HG03457 (cell line): ENCODE measurements around the gene LAMA2.
A peak's percentile ranks its signal among the peaks of the same experiment; 100 is the strongest.

ENCODE experiments used
- ATAC-seq: cut with Tn5 transposase; IDR thresholded peaks from one replicate; pipeline ENCODE4 v1.9.1; 2021; ENCODE audit warnings: moderate number of reproducible peaks; ENCODE audit not compliant: unreplicated experiment

LAMA2 gene

DNA sequence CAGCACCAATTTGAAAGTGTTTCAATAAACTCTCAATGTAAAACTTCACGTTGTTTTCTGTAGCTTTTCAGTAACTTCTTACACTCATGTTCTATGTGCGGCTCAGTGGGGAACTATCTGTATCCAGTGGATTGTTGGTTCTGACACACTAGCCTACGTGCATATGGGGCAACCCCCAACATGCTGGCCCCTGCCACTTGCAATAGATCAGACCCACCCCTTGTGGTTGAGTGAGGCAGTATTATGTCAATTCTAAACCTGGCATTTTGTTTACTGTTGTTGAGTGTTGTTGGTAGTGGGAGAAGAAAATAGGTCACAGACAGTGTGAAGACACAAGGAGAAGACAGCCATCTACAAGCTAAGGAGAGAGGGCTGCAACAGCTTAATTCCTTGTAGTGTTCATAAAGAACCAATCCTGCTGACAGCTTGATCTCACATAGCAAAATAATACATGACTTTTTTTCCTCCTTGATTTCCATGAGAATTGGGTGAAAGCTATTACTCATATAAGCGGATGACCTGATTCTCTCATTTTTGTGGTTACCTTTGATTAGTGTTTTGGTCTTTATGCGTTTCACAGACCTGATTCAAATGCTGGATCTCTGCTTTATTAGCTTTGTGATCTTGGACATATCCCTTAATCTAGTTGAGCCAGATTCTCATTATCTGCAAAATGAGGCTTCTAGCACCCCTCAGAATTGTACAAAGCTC, 320.4 kb downstream of the LAMA2 start:
- ATAC-seq, result no peak

DNA sequence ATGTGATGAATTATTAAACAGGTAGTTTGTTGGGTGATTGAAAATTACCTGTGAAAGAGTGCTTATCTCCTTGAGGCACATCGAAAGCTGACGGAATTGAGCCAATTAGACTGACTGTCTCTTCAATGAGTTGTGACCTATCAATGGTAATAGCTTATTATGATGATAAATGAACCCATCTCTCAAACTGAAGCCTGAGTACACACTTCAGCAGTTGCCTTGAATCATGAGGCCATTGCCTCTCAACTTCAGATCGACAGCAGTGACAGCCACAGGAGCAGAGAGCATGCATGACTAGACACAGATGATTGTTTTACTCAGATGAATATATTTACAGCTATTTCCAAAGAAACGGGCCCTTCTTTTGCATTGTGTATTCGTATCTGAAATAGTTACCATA, 323.9 kb downstream of the LAMA2 start:
- no peak for ATAC-seq

DNA sequence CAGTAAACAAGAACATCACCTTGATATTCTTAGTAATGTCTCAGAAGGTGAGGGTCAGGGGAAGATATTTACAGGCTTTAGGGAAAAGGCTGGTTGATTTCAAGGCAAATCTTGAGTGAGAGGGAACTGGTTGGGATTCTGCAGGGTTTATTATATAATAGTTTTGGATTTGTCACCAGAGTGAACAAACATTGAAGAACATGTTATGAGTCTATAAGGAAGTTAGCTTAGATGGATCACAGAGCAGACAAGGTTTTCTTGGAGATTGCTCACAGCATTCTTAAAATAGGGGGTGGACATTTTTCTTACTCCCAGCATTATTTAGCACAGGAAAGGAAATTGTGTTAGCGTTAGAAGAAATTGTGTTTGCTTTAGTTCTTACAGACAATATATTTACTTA, 324.9 kb downstream of the LAMA2 start:
- no peak for ATAC-seq

DNA sequence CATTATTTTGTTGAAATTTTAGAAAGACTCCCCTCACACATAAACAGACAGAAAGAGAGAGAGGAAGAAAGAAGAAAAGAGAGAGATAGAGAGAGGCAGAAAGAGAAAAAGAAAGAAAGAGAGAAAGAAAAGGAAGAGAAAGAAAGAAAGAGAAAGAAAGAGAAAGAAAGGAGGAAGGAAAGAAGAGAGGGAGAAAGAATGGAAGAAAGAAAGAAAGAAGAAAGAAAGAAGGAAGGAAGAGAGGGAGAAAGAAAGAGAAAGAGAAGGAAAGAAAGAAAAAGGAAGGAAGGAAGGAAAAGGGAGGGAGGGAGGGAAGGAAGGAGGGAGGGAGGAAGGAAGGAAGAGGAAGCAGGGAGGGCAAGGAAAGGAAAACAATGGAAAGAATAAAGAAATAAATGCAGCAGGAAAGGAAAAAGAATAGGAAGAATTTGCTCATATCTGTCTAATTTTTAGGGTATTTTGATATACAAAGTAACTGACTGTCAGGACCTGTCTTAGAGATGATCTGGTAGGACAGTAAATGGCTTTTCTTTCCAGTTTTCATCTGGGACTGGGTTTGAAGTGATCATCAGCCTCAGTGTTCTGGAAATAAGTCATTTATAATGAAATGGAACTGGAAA, 325.6 kb downstream of the LAMA2 start:
- ATAC-seq, result no peak

DNA sequence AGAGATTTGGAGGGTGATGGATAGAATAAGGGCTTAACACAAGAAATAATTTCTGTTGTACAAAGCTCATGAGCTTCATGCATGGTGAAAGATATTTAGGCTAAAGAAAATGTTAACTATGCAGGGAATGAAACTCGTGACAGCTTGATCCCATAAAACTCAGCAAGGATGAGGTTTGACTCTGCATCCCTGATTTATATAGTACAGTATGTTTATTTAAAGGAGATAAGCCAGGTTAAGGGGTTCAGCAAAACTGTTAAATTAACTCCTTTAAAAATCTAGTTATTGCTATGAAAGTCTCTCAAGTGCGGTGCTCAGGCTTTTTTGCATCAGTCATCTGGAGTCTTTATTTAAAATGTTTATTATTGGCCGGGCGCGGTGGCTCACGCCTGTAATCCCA, 326.4 kb downstream of the LAMA2 start:
- no peak for ATAC-seq

DNA sequence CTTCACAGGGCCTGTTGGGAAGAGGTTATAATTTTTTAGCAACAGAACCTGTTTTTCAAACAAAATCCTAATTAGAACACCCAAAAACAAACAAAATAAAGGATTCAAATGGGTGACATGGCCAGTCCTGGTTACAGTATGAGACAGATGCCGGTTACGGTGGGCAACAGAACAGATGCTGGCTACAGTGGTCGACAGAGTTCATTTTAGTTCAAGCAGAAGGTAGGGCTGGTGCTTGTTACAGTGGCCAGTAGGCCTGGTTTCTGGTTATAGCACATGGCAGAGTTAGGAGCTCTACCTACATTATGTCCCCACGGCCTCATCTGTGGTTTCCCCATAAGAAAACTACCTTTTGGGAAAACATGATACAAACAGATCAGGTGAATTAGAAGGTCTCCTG, 327.7 kb downstream of the LAMA2 start:
- no peak for ATAC-seq

DNA sequence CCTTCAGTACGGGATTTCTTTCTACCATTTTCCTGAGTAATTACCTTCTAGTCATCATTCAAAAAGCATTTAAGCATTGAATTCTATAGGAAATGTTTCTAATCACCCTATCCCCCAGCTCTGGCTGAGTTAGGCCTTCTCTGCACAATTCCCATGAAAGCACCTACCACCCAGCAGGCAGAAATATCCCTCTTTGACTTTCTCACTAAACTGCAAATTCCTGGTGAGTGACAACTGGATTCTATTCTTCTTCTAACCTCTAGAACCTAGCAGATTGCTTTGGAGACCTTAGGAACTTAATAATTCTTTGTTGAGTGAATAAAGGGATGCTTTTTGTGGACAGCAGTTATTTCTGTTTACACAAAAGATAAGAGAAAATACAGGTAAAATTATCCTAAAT, 328.7 kb downstream of the LAMA2 start:
- ATAC-seq, result no peak

DNA sequence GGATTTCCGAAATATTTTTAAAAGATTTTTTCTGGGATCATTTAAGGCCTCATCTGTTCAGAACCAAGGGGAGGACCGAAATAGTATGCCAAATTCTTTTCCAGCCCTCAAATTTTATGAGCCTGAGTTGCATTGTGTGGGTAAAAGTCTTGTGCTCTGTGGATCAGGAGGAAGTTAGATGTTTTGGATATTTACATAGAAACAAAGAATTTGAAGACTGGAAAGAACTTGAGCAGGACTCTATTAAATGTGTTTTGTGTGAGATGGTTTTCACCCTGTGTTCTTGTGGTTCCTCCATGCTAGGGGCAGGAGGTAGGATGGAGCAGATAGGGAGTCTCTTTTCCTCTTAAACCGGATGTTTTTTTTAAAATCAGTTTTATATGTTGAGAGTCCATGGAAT, 329.1 kb downstream of the LAMA2 start:
- no peak for ATAC-seq

DNA sequence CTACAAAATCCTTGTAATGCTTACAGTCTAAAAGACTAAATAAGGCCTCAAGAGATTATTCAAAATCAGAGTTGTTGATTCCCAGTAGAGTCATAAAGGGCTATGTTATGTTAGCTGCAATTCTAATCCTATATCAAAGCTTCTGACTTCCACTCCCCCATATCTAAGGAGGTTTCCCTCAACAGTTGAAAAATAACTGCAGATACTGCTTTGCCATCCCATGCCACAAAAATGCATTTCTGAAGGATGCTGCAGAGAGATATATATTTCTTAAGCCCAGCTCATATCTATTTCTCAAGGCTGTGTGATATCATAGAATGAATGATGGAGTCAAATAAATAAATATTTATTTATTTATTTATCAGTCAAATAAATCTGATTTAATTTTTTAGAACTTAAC, 332.3 kb downstream of the LAMA2 start:
- ATAC-seq, result no peak

DNA sequence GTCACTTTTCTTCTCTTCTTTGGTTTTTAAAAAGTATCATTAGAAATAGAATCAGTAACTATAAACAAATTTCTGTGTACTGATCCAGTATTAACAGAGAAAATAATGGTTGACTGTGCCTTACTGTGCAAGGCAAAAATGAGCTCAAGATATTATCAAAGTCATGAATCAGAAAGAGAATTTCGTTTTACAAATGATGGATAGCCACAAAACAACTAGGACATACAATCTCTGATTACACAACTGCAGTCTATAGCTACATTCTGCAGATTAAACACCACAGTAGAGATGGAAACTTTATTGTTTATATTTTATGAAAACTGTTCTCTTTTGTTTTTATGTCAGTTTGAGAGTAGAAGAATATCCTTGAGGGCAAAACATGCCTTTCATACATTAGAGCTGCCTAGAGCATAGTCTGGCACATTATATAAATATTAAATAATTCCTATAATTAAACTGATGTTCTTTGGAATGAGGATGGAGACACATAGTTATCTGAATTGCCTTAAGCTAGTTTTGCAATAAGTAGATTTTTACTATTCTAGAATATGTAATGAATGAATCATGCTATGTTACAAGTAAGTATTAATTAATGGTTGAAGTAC, 333.1 kb downstream of the LAMA2 start:
- ATAC-seq, result no peak

DNA sequence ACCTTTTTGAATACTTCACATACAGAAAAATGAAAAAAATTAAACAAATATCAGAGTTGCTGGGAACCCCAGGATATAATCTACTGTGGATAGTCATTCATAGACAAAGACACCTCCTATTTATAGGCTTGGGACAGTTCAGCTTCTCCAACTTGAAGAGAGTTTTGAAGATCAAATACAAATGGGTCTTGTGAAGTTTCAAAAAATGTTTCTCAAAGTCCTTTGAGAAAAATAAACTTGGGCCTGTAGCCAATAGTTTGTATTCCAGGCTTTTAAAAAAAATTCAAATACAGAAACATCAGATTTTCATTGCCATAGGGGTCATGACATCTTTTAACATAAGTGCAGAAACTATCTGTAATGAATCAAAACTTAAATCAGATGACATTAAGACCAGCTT, 334.8 kb downstream of the LAMA2 start:
- no peak for ATAC-seq

DNA sequence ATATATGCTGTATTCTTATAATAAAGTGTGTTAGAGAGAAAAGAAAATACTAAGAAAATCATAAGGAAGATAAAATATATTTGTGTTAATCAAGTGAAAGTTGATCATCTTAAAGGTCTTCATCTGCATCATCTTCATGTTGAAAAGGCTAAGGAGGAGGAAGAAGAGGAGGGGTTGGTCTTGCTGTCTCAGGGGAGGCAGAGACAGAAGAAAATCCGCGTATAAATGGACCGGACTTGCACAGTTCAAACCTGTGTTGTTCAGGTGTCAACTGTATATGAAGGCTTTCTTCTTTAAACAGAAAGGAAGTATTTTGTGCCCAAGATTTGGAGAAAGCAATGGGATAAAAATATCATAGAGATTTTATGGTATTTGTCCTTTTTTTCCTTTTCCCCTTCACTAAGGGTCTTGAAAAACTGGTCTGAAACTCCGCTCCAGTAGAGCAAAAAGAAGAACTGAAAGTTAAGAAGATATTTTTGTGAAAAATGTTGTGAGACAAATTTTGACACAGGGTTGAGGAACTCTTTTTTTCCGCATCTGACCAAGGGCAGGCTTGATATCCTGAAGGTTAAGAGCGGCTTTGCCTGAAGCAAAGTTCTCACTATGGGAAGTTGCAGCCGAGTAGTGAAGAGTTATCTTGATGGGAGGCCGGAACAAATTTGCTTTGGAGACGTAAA, 350.7 kb downstream of the LAMA2 start:
- no peak for ATAC-seq

DNA sequence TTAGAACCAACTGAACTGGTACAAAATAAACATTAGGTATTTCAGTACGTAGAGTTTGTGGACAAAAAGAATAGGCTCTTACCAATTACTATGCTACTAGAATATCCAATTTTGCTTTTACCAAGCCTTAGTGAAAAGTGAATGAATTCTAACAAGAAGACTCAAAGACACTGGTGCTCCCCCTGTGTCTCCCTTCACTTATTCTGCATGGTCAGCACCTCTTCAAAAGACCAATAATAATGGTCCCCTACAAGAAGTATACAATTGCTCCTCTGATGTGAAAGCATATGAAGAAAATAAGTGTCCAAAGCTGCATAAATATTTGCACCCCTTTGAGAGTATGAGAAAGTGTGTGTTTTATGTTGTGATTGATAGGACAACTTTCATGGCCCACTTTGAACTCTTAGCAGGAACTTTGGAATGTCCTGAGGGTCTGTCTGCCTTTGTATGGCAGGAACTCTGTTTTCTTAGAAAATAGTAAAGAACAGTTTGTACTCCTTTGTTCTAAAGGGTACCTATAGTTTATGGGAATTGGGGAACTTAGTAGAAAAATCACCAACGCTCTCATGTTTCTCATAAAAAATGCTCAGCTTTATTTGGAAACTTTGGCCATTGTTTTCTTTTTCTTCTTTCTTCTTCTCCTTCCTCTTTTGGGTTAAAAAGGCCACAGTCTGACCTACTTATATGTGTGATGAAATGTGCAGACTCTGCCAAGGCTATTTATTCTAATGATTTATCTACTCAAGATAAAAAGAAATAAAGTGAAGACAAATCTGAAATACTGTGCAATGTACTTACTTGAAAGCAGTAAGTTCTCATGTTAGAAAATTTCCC, 352.4 kb downstream of the LAMA2 start:
- ATAC-seq, result no peak

DNA sequence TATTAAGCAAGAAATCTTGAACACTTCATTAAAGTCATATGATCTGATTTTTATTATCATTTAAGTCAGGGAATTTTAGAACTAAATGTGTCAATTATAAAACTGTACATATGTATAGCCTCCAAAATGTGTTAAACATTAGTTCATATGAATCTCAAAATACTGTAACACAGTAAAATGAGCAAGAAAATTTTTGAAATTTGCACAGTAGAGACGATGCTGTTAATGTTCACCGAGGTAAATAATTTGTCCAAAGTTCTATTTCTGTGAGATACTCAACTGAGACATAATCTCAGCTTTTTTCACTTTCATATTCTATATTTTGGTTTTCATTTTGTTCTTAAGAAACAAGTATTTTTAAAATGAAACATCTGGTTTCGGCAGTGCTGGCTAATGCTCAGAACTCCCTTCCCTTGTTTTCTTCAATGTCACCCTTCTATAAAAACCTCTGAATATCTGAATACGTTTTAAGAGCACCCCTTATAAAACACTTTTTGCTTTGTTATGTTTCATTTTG, 353.1 kb downstream of the LAMA2 start:
- peak; percentile 47 for ATAC-seq

DNA sequence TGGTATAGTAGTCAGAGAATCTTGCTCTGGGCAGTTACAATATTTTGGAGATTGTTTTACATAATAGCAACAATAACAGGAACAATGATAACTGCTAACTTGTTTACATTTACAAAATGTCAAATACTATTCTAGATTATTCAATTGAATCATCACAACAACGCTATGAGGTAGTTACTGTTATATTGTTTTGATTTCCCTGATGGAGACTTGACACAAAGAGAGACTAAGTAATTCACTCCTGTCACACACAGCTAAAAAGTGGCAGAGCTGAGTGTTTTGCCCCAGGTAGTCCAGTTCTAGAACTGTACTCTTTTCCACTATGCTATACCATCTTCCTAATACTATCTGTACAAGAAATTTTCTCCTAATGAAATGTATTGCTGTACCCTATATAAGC, 356.1 kb downstream of the LAMA2 start:
- no peak for ATAC-seq

DNA sequence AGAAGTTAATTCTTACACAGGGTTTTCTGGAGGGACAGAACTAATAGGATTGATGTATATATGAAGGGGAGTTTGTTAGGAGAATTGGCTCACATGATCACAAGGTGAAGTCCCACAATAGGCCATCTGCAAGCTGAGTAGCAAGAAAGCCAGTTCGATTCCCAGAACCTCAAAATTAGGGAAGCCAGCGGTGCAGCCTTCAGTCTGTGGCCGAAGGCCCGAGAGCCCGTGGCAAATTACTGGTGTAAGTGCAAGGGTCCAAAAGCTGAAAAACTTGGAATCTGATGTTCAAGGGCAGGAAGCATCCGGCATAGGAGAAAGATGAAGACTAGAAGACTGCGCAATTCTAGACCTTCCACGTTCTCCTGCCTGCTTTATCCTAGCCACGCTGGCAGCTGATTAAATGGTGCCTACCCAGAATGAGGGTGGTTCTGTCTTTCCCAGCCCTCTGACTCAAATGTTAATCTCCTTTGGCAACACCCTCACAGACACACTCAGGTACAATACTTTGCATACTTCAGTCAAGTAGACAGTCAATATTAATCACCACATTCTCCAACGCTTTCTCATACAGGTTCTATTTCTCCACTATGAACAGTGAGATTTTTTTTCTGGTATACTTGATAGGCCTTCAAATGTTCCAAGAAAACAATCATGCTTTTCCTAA, 357.0 kb downstream of the LAMA2 start:
- ATAC-seq, result no peak

DNA sequence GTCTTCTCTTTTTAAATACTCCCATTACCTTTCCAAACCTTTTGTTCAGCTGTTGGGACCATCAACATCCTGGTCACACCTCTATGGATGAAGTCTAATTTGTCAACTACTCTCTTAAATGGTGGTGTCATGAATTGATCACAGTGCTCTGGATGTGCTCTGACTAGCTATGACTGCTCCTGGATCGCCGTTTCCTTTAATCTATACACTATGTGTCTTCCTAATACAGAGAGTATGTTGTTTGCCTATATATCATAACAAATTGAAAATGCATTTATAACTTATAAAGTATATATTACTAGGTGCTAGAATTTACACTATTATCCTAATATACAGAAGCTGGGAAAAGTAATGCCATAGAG, 357.5 kb downstream of the LAMA2 start:
- no peak for ATAC-seq

DNA sequence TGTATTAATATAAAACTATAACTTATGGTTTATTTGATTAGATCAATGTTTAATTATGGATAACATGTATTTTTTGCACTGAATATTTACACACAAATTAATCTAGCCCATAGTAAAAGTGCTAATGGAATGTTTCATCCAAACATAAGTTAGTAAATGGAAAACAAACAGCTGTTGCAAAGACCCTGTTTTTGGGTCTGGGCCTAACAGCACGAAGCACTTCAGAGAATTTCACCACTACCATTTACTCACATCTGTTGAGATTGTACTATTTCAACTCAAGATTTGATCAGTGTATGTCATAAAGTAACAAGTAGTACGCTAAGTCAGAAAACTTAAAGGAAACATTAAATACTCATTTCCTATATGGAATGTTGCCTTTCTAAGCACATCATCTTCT, 359.6 kb downstream of the LAMA2 start:
- no peak for ATAC-seq

DNA sequence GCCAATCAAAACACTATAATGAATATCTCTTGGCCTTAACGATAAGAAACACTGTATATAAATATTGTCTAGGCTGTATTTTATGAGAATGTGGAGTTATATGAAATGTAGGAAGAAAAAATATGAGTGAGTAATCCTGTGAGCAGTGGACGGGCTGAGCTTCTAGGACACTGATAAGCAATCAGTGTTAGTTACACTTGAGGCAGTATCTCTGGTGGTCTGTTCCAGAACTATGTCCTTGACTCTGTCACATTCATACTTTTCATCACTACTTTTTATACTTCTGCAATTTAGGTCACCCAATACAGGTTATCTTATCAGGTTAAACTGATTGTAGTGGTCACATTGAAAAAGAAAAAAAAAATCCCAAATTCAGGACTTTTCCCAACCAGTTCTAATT, 360.4 kb downstream of the LAMA2 start:
- ATAC-seq, result no peak

DNA sequence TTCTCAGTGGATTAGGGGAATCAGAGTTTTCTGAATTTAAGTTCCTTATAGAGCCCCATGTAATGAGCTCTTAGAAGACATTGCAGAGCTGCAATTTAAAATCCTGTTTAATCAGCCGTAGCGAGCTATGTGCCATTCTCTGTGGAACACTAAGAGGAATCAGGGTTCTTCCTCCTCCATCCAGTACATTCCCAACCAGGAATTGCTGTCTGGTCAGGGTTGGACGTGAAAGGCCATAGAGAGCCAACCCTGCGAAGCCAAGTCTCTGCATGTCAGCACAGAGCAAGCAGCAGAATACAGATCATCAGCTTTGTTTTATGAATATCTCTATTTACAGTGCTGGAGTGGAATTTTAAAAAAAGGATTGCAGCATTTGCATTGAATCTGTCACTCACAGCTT, 366.0 kb downstream of the LAMA2 start:
- ATAC-seq, result no peak
